Vagina (tissue), 2 donors: ENCODE data around the gene ATN1. TPM values are rescaled to one million over a fixed set of nuclear protein-coding genes. Genes with fewer than 3 reads are reported as not detected.

ENCODE experiments used
- DNase-seq, 2 donors: peaks; one replicate each; pipeline ENCODE4 v3.0.0-alpha.2; 2017; ENCODE audit errors: extremely low spot score in 2 of 2
- H3K27ac ChIP-seq: fragments of 200-600 bp; sonication (generic); one replicate; pipeline ENCODE4 v1.5.1; 2019
- H3K27me3 ChIP-seq: fragments of 200-600 bp; sonication (generic); one replicate; pipeline ENCODE4 v1.5.1; 2019
- H3K36me3 ChIP-seq, 2 donors: fragments of 200-600 bp; sonication (generic); one replicate each; pipeline ENCODE4 v1.5.1; 2017 to 2019
- H3K4me1 ChIP-seq: fragments of 200-600 bp; sonication (generic); one replicate; pipeline ENCODE4 v1.5.1; 2019
- H3K4me3 ChIP-seq, 2 donors: fragments of 200-600 bp; sonication (generic); 1 replicate in 1 of 2; 2 replicates in 1 of 2; pipeline ENCODE4 v1.5.1; 2016 to 2019
- H3K9me3 ChIP-seq: fragments of 200-600 bp; sonication (generic); one replicate; pipeline ENCODE4 v1.5.1; 2019
- CTCF ChIP-seq, 3 experiments: fragments of 450-650 bp in 2 of 3; fragments of 200-600 bp in 1 of 3; sonication (generic) in 1 of 3; IDR thresholded peaks; one replicate each; pipeline ENCODE4 v1.5.1; 2017 to 2019; ENCODE audit warnings: antibody characterized with exemption in 3 of 3, mild to moderate bottlenecking in 2 of 3, moderate library complexity in 2 of 3
- POLR2A ChIP-seq, 2 donors: fragments of 450-650 bp; IDR thresholded peaks; one replicate each; pipeline ENCODE4 v1.6.1; 2017; ENCODE audit warnings: antibody characterized with exemption in 2 of 2, mild to moderate bottlenecking in 2 of 2, moderate library complexity in 2 of 2
- POLR2AphosphoS5 ChIP-seq, 2 donors: sonication (generic); formaldehyde crosslinking; IDR thresholded peaks; one replicate each; pipeline ENCODE4 v1.9.0; 2017; ENCODE audit warnings: antibody characterized with exemption in 2 of 2, mild to moderate bottlenecking in 2 of 2, low read depth in 1 of 2; ENCODE audit not compliant: insufficient read depth in 1 of 2
- intact Hi-C: fragments of 100-400 bp; cut with DNase I; formaldehyde crosslinking; loops from one replicate; pipeline ENCODE4 v1.15.1; 2023
- total RNA-seq: library from RNA; depleted of rRNA; stranded (reverse); fragments of >200 nt; gene quantifications from one replicate; pipeline ENCODE4 v1.2.3, GENCODE V29; 2016

ATN1 gene
- total RNA-seq, 1 donor from 2014 or later, result 92.1 TPM

- Histone ChIP-seq H3K27ac (no peak overlapping the region), H3K4me3 (no peak overlapping the region), H3K4me1 (peaks cover 20% of the 10 kb centered on the region), H3K9me3 (no peaks in the 10 kb centered on the region), H3K27me3 (no peaks in the 10 kb centered on the region), H3K36me3 (peaks cover 0 to 10% of the 10 kb centered on the region in 2 donors)
- DNase-seq, result no peak
- no peak for TF ChIP-seq POLR2A (IDR thresholded peaks at IDR 0.05)
- TF ChIP-seq CTCF (IDR thresholded peaks at IDR 0.05), result no peak
- no peak for TF ChIP-seq POLR2AphosphoS5 (IDR thresholded peaks at IDR 0.05; ENCODE audit: insufficient read depth in 1 of 2, low read depth in 1 of 2)
- intact Hi-C loops, result no loop called here
Observed at GRCh38 chr12:6919588-6919987, 8.2 kb upstream of the ATN1 start.

DNA sequence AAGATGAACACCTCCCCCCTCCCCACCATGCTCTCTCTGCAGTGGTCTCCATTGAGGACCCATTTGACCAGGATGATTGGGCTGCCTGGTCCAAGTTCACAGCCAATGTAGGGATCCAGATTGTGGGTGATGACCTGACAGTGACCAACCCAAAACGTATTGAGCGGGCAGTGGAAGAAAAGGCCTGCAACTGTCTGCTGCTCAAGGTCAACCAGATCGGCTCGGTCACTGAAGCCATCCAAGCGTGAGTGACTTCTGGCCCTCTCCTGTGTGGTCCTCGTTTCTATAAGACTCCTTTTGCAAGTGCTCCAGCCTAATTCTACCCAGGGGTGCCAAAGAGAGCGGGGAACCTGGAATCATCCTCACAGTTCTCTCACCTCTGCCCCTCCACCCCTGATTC is 6.2 kb upstream of the ATN1 start:
- DNase-seq, result no peak
- intact Hi-C loops, result no loop called here
- Histone ChIP-seq H3K27ac (no peak overlapping the region), H3K4me1 (peaks cover 23% of the 10 kb centered on the region), H3K4me3 (no peak overlapping the region), H3K27me3 (no peaks in the 10 kb centered on the region), H3K9me3 (no peaks in the 10 kb centered on the region), H3K36me3 (peaks cover 0 to 10% of the 10 kb centered on the region in 2 donors)
- TF ChIP-seq CTCF (IDR thresholded peaks at IDR 0.05) (no peak), POLR2AphosphoS5 (IDR thresholded peaks at IDR 0.05; ENCODE audit: insufficient read depth in 1 of 2, low read depth in 1 of 2) (no peak)

DNA sequence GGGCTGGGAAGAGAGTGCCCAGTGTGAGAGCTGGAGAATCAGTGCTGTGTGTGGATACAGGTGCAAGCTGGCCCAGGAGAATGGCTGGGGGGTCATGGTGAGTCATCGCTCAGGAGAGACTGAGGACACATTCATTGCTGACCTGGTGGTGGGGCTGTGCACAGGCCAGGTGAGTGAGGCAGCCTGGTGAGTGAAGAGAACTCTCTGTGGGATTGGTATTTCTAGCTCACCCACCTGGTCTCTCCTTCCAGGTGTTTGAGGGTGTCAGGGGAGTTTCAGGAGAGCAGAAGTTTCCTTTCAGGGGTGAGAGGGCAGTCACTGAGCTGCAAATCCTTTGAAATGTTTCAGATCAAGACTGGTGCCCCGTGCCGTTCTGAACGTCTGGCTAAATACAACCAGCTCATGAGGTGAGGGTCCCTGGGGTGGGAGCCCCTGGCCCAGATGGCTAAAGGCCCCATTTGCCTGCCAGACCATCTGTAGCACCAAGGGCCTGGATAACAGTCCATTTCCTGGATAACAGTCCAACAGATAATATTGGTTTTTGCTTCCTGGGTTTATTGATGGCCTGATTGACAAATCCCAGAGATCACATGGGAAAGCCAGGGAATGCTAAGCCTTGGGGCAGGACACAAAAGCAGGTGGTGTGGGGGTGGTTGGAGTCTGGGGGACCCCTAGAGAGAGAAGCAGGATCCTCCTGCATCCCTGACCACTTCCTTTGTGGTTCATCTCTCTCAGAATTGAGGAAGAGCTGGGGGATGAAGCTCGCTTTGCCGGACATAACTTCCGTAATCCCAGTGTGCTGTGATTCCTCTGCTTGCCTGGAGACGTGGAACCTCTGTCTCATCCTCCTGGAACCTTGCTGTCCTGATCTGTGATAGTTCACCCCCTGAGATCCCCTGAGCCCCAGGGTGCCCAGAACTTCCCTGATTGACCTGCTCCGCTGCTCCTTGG is 5.5 kb upstream of the ATN1 start:
- H3K4me1 ChIP-seq, result peaks cover 30% of the 10 kb centered on the region
- TF ChIP-seq POLR2A (IDR thresholded peaks at IDR 0.05), result no peak
- TF ChIP-seq POLR2AphosphoS5 (IDR thresholded peaks at IDR 0.05; ENCODE audit: insufficient read depth in 1 of 2, low read depth in 1 of 2), result no peak
- TF ChIP-seq CTCF (IDR thresholded peaks at IDR 0.05), result no peak
- no peaks in the 10 kb centered on the region for H3K9me3 ChIP-seq
- H3K36me3 ChIP-seq, result peaks cover 0 to 10% of the 10 kb centered on the region in 2 donors
- no peak overlapping the region for H3K27ac ChIP-seq
- no peak overlapping the region for H3K4me3 ChIP-seq
- intact Hi-C loops, result no loop called here
- H3K27me3 ChIP-seq, result no peaks in the 10 kb centered on the region
- no peak for DNase-seq

GRCh38 chr12:6923003-6923732 is 4.6 kb upstream of the ATN1 start:
- H3K27me3 ChIP-seq, result no peaks in the 10 kb centered on the region
- peaks cover 0 to 10% of the 10 kb centered on the region in 2 donors for H3K36me3 ChIP-seq
- intact Hi-C loops, result no loop called here
- no peak overlapping the region for H3K4me3 ChIP-seq
- DNase-seq, result no peak
- H3K4me1 ChIP-seq, result peaks cover 31% of the 10 kb centered on the region
- TF ChIP-seq POLR2A (IDR thresholded peaks at IDR 0.05), result no peak
- TF ChIP-seq CTCF (IDR thresholded peaks at IDR 0.05), result no peak
- no peak for TF ChIP-seq POLR2AphosphoS5 (IDR thresholded peaks at IDR 0.05; ENCODE audit: insufficient read depth in 1 of 2, low read depth in 1 of 2)
- no peaks in the 10 kb centered on the region for H3K9me3 ChIP-seq
- H3K27ac ChIP-seq, result no peak overlapping the region
